HepG2 (cell line): ENCODE results near the gene ELOVL6. TPM values are rescaled to one million over a fixed set of nuclear protein-coding genes. Genes with fewer than 3 reads are reported as not detected.

Experiments used
- ATAC-seq: fragments of 200-7000 bp; cut with Tn5 transposase; 3 replicates; pipeline ENCODE4 v1.9.1; 2020; ENCODE audit warnings: mild to moderate bottlenecking, moderate library complexity
- BruUV-seq: library from RNA; stranded (reverse); fragments of 400-500 nt; replicated peaks from 2 replicates; lab custom pipeline; 2021; lab: Mats Ljungman, UMichigan
- CTCF ChIA-PET: fragments of 300-600 bp; formaldehyde crosslinking; extraction: SDS; loops from one replicate; lab custom pipeline; 2021; ENCODE audit warnings: low total read pairs, inconsistent platforms, low intra/inter-chr PET ratio; lab: Yijun Ruan, JAX
- POLR2A ChIA-PET: fragments of 350-600 bp; sonication (Branson Sonifier 250); formaldehyde crosslinking; loops from one replicate; lab custom pipeline; 2020; ENCODE audit warnings: antibody characterized with exemption, inconsistent platforms; lab: Yijun Ruan, JAX
- DNase-seq: peaks from one replicate; pipeline ENCODE4 v3.0.0-alpha.2; 2015; ENCODE audit warnings: low spot score
- FAIRE-seq: peaks from 3 replicates; lab custom pipeline; 2011; peaks lifted over from hg19 to GRCh38; lab: Jason Lieb, UNC
- H2AFZ ChIP-seq: one replicate; pipeline ENCODE4 v1.6.1; 2011; ENCODE audit warnings: low read length, inconsistent platforms
- H3K27ac ChIP-seq: fragments of 300-600 bp; 3 replicates; pipeline ENCODE4 v1.8.0; 2011; ENCODE audit warnings: mixed run types, mild to moderate bottlenecking, mixed read lengths, low read length, inconsistent platforms; ENCODE audit not compliant: insufficient read depth; ENCODE audit errors: extremely low read length
- H3K27me3 ChIP-seq, 2 experiments: fragments of 200-600 bp in 1 of 2; 2 replicates in 1 of 2; 3 replicates in 1 of 2; pipeline versions ENCODE4 v1.6.0 to v1.8.0; 2011; ENCODE audit warnings: low read length in 2 of 2, mild to moderate bottlenecking in 2 of 2, moderate library complexity in 2 of 2, inconsistent platforms in 1 of 2; ENCODE audit not compliant: insufficient read depth in 2 of 2, control insufficient read depth in 1 of 2
- H3K36me3 ChIP-seq, 2 experiments: fragments of 200-600 bp in 1 of 2; replicated peaks in 1 of 2; 2 replicates in 1 of 2; 3 replicates in 1 of 2; pipeline versions ENCODE4 v1.5.1 to v1.8.0; 2011; ENCODE audit warnings: low read length in 2 of 2, inconsistent platforms in 1 of 2; ENCODE audit not compliant: insufficient read depth in 2 of 2, control insufficient read depth in 1 of 2
- H3K4me1 ChIP-seq: 2 replicates; pipeline ENCODE4 v1.5.1; 2012; ENCODE audit warnings: low read length, inconsistent platforms; ENCODE audit not compliant: insufficient read depth
- H3K4me2 ChIP-seq: 2 replicates; pipeline ENCODE4 v1.6.0; 2011; ENCODE audit warnings: low read depth, low read length, inconsistent platforms
- H3K4me3 ChIP-seq, 3 experiments: fragments of 200-600 bp in 1 of 3; sonication (generic), shearing (Covaris generic) in 1 of 3; replicated peaks in 1 of 3; 2 replicates each; pipeline ENCODE4 v1.5.1; 2011 to 2016; ENCODE audit warnings: low read length in 3 of 3, inconsistent platforms in 2 of 3, low read depth in 2 of 3, mild to moderate bottlenecking in 2 of 3, control low read depth in 1 of 3, mixed read lengths in 1 of 3; ENCODE audit not compliant: insufficient read depth in 1 of 3
- H3K79me2 ChIP-seq: one replicate; pipeline ENCODE4 v1.6.1; 2011; ENCODE audit warnings: low read length, inconsistent platforms; ENCODE audit not compliant: insufficient read depth
- H3K9ac ChIP-seq: 2 replicates; pipeline ENCODE4 v1.6.0; 2011; ENCODE audit warnings: mild to moderate bottlenecking, low read depth, low read length, inconsistent platforms; ENCODE audit not compliant: insufficient read depth
- H3K9me3 ChIP-seq: 2 replicates; pipeline ENCODE4 v1.5.1; 2012; ENCODE audit warnings: mild to moderate bottlenecking, low read length
- H4K20me1 ChIP-seq: 2 replicates; pipeline ENCODE4 v1.6.0; 2011; ENCODE audit warnings: inconsistent platforms, mild to moderate bottlenecking, low read length, moderate library complexity; ENCODE audit not compliant: insufficient read depth
- AHR ChIP-seq: IDR thresholded peaks from 2 replicates; pipeline ENCODE4 v1.6.1; 2018; ENCODE audit warnings: missing genetic modification reagents, missing compliant biosample characterization
- ATAD3A ChIP-seq: sonication (generic); formaldehyde crosslinking; IDR thresholded peaks from 2 replicates; pipeline ENCODE4 v1.4.0; 2020; ENCODE audit warnings: missing genetic modification reagents
- CTCF ChIP-seq: sonication (generic); formaldehyde crosslinking; IDR thresholded peaks from 2 replicates; pipeline ENCODE4 v1.5.0; 2020; ENCODE audit warnings: mild to moderate bottlenecking, missing genetic modification reagents, moderate library complexity
- EEA1 ChIP-seq: sonication (generic); formaldehyde crosslinking; IDR thresholded peaks from 2 replicates; pipeline ENCODE4 v1.5.1; 2020; ENCODE audit warnings: mild to moderate bottlenecking, missing genetic modification reagents, borderline replicate concordance
- GTF2F1 ChIP-seq: fragments of 150-350 bp; IDR thresholded peaks from 2 replicates; pipeline ENCODE4 v1.6.1; 2014; ENCODE audit warnings: low read length
- KLF15 ChIP-seq: sonication (generic); formaldehyde crosslinking; IDR thresholded peaks from 2 replicates; pipeline ENCODE4 v1.8.1; 2023; ENCODE audit warnings: borderline replicate concordance, mild to moderate bottlenecking, inconsistent platforms, missing genetic modification reagents, mixed read lengths
- NR2F2 ChIP-seq: IDR thresholded peaks from 2 replicates; pipeline ENCODE4 v1.6.1; 2012; ENCODE audit warnings: low read depth, inconsistent platforms, borderline replicate concordance
- NR2F6 ChIP-seq, 2 experiments: IDR thresholded peaks; 2 replicates each; pipeline ENCODE4 v1.6.1; 2016; ENCODE audit warnings: antibody characterized with exemption in 1 of 2, mild to moderate bottlenecking in 1 of 2
- SATB2 ChIP-seq: sonication (generic); formaldehyde crosslinking; IDR thresholded peaks from 2 replicates; pipeline ENCODE4 v1.5.0; 2020; ENCODE audit warnings: missing genetic modification reagents
- SKIL ChIP-seq: sonication (generic); formaldehyde crosslinking; IDR thresholded peaks from 2 replicates; pipeline ENCODE4 v1.8.0; 2022; ENCODE audit warnings: missing genetic modification reagents, mild to moderate bottlenecking, moderate library complexity, borderline replicate concordance
- YEATS2 ChIP-seq: sonication (generic); formaldehyde crosslinking; IDR thresholded peaks from 2 replicates; pipeline ENCODE4 v1.4.0; 2020; ENCODE audit warnings: missing genetic modification reagents, borderline replicate concordance
- ZNF629 ChIP-seq: sonication (generic); formaldehyde crosslinking; conservative IDR thresholded peaks from 2 replicates; pipeline ENCODE4 v1.5.0; 2020; ENCODE audit warnings: missing genetic modification reagents
- ZXDC ChIP-seq: sonication (generic); formaldehyde crosslinking; IDR thresholded peaks from 2 replicates; pipeline ENCODE4 v1.5.0; 2020; ENCODE audit warnings: mild to moderate bottlenecking, missing genetic modification reagents
- WGBS: methylation state at CpG from one replicate; pipeline ENCODE4 v1.1.6; 2017; ENCODE audit warnings: low lambda C conversion rate; 5-methylcytosine and 5-hydroxymethylcytosine counted together
- in situ Hi-C: cut with HindIII; loops from 2 replicates; pipeline ENCODE4 v1.10.0; 2017; ENCODE audit warnings: low pct_unique_long_range_greater_than_20kb; ENCODE audit not compliant: extremely low pct_ligation_motif_present
- intact Hi-C: fragments of 100-400 bp; cut with micrococcal nuclease; formaldehyde crosslinking; loops from one replicate; pipeline ENCODE4 v1.10.0; 2022; ENCODE audit not compliant: unreplicated experiment
- polyA plus RNA-seq, 8 experiments: library from polyadenylated mRNA; depleted of rRNA in 3 of 8; stranded (reverse) in 7 of 8; unstranded in 1 of 8; fragments of >200 nt; fragmentation: Illumina TruSeq in 4 of 8; extraction: Trizol in 4 of 8; gene quantifications; 2 replicates each; pipeline versions ENCODE4 v1.2.1 to v1.2.3, GENCODE V29; 2011 to 2016; ENCODE audit warnings: low read depth in 4 of 8, missing spikeins in 1 of 8, mixed read lengths in 1 of 8; ENCODE audit not compliant: insufficient read depth in 1 of 8
- total RNA-seq, 5 experiments: library from RNA; depleted of rRNA; stranded (reverse); fragments of >200 nt; fragmentation: Illumina TruSeq; extraction: Trizol; gene quantifications; 2 replicates each; pipeline ENCODE4 v1.2.3, GENCODE V29; 2016; ENCODE audit warnings: low read depth in 1 of 5
- TF ChIP-seq, protein P1 (sequence below): sonication (generic); formaldehyde crosslinking; IDR thresholded peaks from 2 replicates; pipeline ENCODE4 v1.5.1; 2020; ENCODE audit warnings: missing genetic modification reagents, mild to moderate bottlenecking, borderline replicate concordance
- TF ChIP-seq, protein P2 (sequence below): sonication (generic); formaldehyde crosslinking; IDR thresholded peaks from 2 replicates; pipeline ENCODE4 v1.5.0; 2020; ENCODE audit warnings: missing genetic modification reagents, mild to moderate bottlenecking, borderline replicate concordance

The ELOVL6 gene
- total and polyA plus RNA-seq, 2 of the 13 experiments (the other 11 are each of a cell fraction or from before 2014, with no cell fraction given) = 14.1 to 23.2 TPM

DNA sequence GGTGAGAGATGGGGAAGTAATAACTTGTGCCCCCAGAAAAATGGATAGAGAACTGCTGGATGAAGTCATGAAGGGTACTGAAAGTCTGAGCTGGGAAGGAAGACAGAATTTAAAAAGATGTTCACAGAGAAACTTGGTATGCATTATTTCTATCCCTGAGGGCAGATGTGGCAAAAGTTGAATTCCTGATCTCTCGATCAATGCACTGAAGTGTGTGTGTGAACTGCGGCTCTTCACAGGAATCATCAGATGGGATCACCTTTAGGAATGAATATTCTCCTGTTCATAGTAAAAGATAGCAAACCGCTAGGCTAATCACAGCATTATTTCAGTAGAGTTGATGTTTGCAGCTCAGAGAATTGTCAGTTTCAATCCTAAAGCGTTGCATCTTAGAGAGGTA lies 86.4 kb downstream of the ELOVL6 start (continued):
- no peak for TF ChIP-seq ZXDC
- TF ChIP-seq, protein P1, sequence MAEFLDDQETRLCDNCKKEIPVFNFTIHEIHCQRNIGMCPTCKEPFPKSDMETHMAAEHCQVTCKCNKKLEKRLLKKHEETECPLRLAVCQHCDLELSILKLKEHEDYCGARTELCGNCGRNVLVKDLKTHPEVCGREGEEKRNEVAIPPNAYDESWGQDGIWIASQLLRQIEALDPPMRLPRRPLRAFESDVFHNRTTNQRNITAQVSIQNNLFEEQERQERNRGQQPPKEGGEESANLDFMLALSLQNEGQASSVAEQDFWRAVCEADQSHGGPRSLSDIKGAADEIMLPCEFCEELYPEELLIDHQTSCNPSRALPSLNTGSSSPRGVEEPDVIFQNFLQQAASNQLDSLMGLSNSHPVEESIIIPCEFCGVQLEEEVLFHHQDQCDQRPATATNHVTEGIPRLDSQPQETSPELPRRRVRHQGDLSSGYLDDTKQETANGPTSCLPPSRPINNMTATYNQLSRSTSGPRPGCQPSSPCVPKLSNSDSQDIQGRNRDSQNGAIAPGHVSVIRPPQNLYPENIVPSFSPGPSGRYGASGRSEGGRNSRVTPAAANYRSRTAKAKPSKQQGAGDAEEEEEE = no peak
- no peak for TF ChIP-seq YEATS2 (CRISPR knock-in tag)
- no peak for TF ChIP-seq AHR (CRISPR knock-in tag)
- no peak for TF ChIP-seq EEA1 (CRISPR knock-in tag)
- TF ChIP-seq ZNF629 (CRISPR knock-in tag) = no peak
- TF ChIP-seq NR2F6 (IDR thresholded peaks at IDR 0.05) = no peak
- no peak for TF ChIP-seq NR2F6 (CRISPR knock-in tag; IDR thresholded peaks at IDR 0.05)
- TF ChIP-seq GTF2F1 = no peak

- intact Hi-C loops (no loop called here), in situ Hi-C loops (no loop called here)
- H3K4me1 ChIP-seq = peaks cover 12% of the 10 kb centered on the region
- no peak for DNase-seq
- no peaks in the 10 kb centered on the region for H3K27me3 ChIP-seq
- BruUV-seq = no TSS peak
- H3K4me2 ChIP-seq = no peak overlapping the region
- no peak overlapping the region for H2AFZ ChIP-seq
- H3K36me3 ChIP-seq = peaks cover 2 to 5% of the 10 kb centered on the region in 2 experiments; a peak in 3 of 5 replicates
- no peak for ATAC-seq
- 93% methylated on average over 3 of the region's 3 CpGs for WGBS
- no peak overlapping the region for H3K27ac ChIP-seq
- H3K9me3 ChIP-seq = no peaks in the 10 kb centered on the region
- no peaks in the 10 kb centered on the region for H3K79me2 ChIP-seq
- H4K20me1 ChIP-seq = no peaks in the 10 kb centered on the region
- FAIRE-seq = no peak
- ChIA-PET CTCF (no interaction called here), POLR2A (no interaction called here)
- H3K4me3 ChIP-seq = no peak overlapping the region
- no peak overlapping the region for H3K9ac ChIP-seq
- TF ChIP-seq, protein P2, sequence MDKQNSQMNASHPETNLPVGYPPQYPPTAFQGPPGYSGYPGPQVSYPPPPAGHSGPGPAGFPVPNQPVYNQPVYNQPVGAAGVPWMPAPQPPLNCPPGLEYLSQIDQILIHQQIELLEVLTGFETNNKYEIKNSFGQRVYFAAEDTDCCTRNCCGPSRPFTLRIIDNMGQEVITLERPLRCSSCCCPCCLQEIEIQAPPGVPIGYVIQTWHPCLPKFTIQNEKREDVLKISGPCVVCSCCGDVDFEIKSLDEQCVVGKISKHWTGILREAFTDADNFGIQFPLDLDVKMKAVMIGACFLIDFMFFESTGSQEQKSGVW (CRISPR knock-in tag) = no peak
- TF ChIP-seq KLF15 (CRISPR knock-in tag) (no peak), ATAD3A (CRISPR knock-in tag) (no peak), SATB2 (CRISPR knock-in tag) (no peak), NR2F2 (no peak), CTCF (no peak), SKIL (CRISPR knock-in tag) (no peak)
Measured at GRCh38 chr4:110109455-110109854, 89.0 kb downstream of the ELOVL6 start.
